Activated T-cell treated with anti-CD3 and anti-CD28 coated beads, Interleukin-2, amount 50 U/mL, for 72 hours (primary cell): ENCODE results near the gene SLC35B3. TPM values are rescaled to one million over a fixed set of nuclear protein-coding genes. Genes with fewer than 3 reads are reported as not detected.
"Not testable (repeated sequence)": the region's sequence is repeated elsewhere in the genome, so short reads cannot be mapped to it uniquely, and the experiment has no call there.

ENCODE experiments used
- ATAC-seq, 2 donors: fragments of 150-1000 bp; cut with Tn5 transposase; replicated peaks in 1 of 2; 2 replicates each; pipeline ENCODE4 v1.10.0; 2021; ENCODE audit warnings: moderate library complexity in 2 of 2, mild to moderate bottlenecking in 1 of 2
- DNase-seq, 2 donors: peaks; one replicate each; pipeline ENCODE4 v3.0.0; 2021 to 2022; ENCODE audit warnings: mixed read lengths in 1 of 2
- H3K27ac Mint-ChIP-seq: one replicate; pipeline ENCODE4 v1.8.0; 2022; ENCODE audit warnings: mild to moderate bottlenecking, moderate library complexity, mixed read lengths
- H3K27me3 Mint-ChIP-seq: one replicate; pipeline ENCODE4 v1.8.0; 2022; ENCODE audit warnings: low read depth, mixed read lengths
- H3K36me3 Mint-ChIP-seq, 2 donors: one replicate each; pipeline ENCODE4 v1.8.0; 2022; ENCODE audit warnings: mixed read lengths in 2 of 2, mild to moderate bottlenecking in 1 of 2; ENCODE audit not compliant: insufficient read depth in 2 of 2
- H3K4me1 Mint-ChIP-seq: one replicate; pipeline ENCODE4 v1.8.0; 2022; ENCODE audit warnings: low read depth, mixed read lengths
- H3K4me3 Mint-ChIP-seq, 2 donors: one replicate each; pipeline ENCODE4 v1.8.0; 2022; ENCODE audit warnings: mild to moderate bottlenecking in 2 of 2, mixed read lengths in 2 of 2, moderate library complexity in 2 of 2
- H3K9me3 Mint-ChIP-seq, 2 donors: one replicate each; pipeline ENCODE4 v1.8.0; 2022; ENCODE audit warnings: mixed read lengths in 2 of 2
- total RNA-seq, 2 donors: library from RNA; stranded (reverse); gene quantifications; one replicate each; pipeline ENCODE4 v1.2.3, GENCODE V29; 2022

Gene SLC35B3
- total RNA-seq, 2 donors from 2014 or later: 10.7 to 17.3 TPM

GRCh38 chr6:8437813-8438212 is 2.5 kb upstream of the SLC35B3 start:
- ATAC-seq (no peak), DNase-seq (no peak)
- Mint-ChIP-seq H3K27ac (no peak overlapping the region), H3K4me1 (peaks cover 27% of the 10 kb centered on the region), H3K36me3 (peaks cover 0 to 3% of the 10 kb centered on the region in 2 donors), H3K27me3 (no peaks in the 10 kb centered on the region), H3K4me3 (no peak overlapping the region), H3K9me3 (no peaks in the 10 kb centered on the region)

- H3K27ac Mint-ChIP-seq: no peak overlapping the region
- H3K4me3 Mint-ChIP-seq: no peak overlapping the region
- no peak for ATAC-seq
- DNase-seq: no peak
- peaks cover 30% of the 10 kb centered on the region for H3K4me1 Mint-ChIP-seq
- H3K36me3 Mint-ChIP-seq: peaks cover 0 to 4% of the 10 kb centered on the region in 2 donors
- no peaks in the 10 kb centered on the region for H3K9me3 Mint-ChIP-seq
- H3K27me3 Mint-ChIP-seq: no peaks in the 10 kb centered on the region
Observed at GRCh38 chr6:8436966-8437365, 1.6 kb upstream of the SLC35B3 start.

- no peaks in the 10 kb centered on the region for H3K9me3 Mint-ChIP-seq
- DNase-seq (no peak), ATAC-seq (no peak)
- H3K27ac Mint-ChIP-seq: peak overlapping the region; percentile 96
- H3K4me1 Mint-ChIP-seq: peaks cover 30% of the 10 kb centered on the region
- peak overlapping the region; percentile 93 to 97 for H3K4me3 Mint-ChIP-seq
- no peaks in the 10 kb centered on the region for H3K27me3 Mint-ChIP-seq
- H3K36me3 Mint-ChIP-seq: peaks cover 0 to 4% of the 10 kb centered on the region in 2 donors
Observed at GRCh38 chr6:8435845-8436168, 462 bp upstream of the SLC35B3 start.

GRCh38 chr6:8434727-8435092 is 635 bp downstream of the SLC35B3 start:
- Mint-ChIP-seq H3K27ac (peak overlapping the region; percentile 96), H3K9me3 (no peaks in the 10 kb centered on the region), H3K4me1 (peaks cover 30% of the 10 kb centered on the region), H3K27me3 (no peaks in the 10 kb centered on the region), H3K4me3 (peak overlapping the region; percentile 93 to 97), H3K36me3 (peaks cover 0 to 4% of the 10 kb centered on the region in 2 donors)
- DNase-seq (no peak), ATAC-seq (peak in 1 of 2 donors; percentile 1)

GRCh38 chr6:8432614-8433013 is 2.7 kb downstream of the SLC35B3 start:
- peaks cover 30% of the 10 kb centered on the region for H3K4me1 Mint-ChIP-seq
- H3K9me3 Mint-ChIP-seq: no peaks in the 10 kb centered on the region
- peaks cover 1 to 4% of the 10 kb centered on the region in 2 donors for H3K36me3 Mint-ChIP-seq
- H3K27me3 Mint-ChIP-seq: no peaks in the 10 kb centered on the region
- DNase-seq (no peak), ATAC-seq (no peak)
- peak overlapping the region; percentile 30 for H3K27ac Mint-ChIP-seq
- peak overlapping the region in 1 of 2 donors; percentile 38 for H3K4me3 Mint-ChIP-seq

- H3K9me3 Mint-ChIP-seq: no peaks in the 10 kb centered on the region
- H3K4me1 Mint-ChIP-seq: peaks cover 19% of the 10 kb centered on the region
- H3K27ac Mint-ChIP-seq: no peak overlapping the region
- no peak for DNase-seq
- peaks cover 8 to 15% of the 10 kb centered on the region in 2 donors for H3K36me3 Mint-ChIP-seq
- H3K4me3 Mint-ChIP-seq: no peak overlapping the region
- H3K27me3 Mint-ChIP-seq: no peaks in the 10 kb centered on the region
- no peak for ATAC-seq
Observed at GRCh38 chr6:8429821-8430220, 5.5 kb downstream of the SLC35B3 start.

GRCh38 chr6:8426544-8426943 is 8.8 kb downstream of the SLC35B3 start:
- not testable (repeated sequence) for H3K4me3 Mint-ChIP-seq, H3K27me3 Mint-ChIP-seq, H3K4me1 Mint-ChIP-seq, ATAC-seq, H3K27ac Mint-ChIP-seq, DNase-seq, H3K9me3 Mint-ChIP-seq
- peaks cover 7 to 20% of the 10 kb centered on the region in 2 donors for H3K36me3 Mint-ChIP-seq

GRCh38 chr6:8420031-8420588 is 15.2 kb downstream of the SLC35B3 start:
- peaks cover 4% of the 10 kb centered on the region for H3K4me1 Mint-ChIP-seq
- no peaks in the 10 kb centered on the region for H3K27me3 Mint-ChIP-seq
- H3K36me3 Mint-ChIP-seq: peaks cover 1 to 11% of the 10 kb centered on the region in 2 donors
- no peak overlapping the region for H3K27ac Mint-ChIP-seq
- DNase-seq: no peak
- no peaks in the 10 kb centered on the region for H3K9me3 Mint-ChIP-seq
- ATAC-seq: no peak
- H3K4me3 Mint-ChIP-seq: no peak overlapping the region

GRCh38 chr6:8415913-8416312 is 19.4 kb downstream of the SLC35B3 start:
- no peak overlapping the region for H3K27ac Mint-ChIP-seq
- peaks cover 4% of the 10 kb centered on the region for H3K4me1 Mint-ChIP-seq
- no peaks in the 10 kb centered on the region for H3K9me3 Mint-ChIP-seq
- no peak overlapping the region for H3K4me3 Mint-ChIP-seq
- DNase-seq (no peak), ATAC-seq (no peak)
- peaks cover 1 to 11% of the 10 kb centered on the region in 2 donors for H3K36me3 Mint-ChIP-seq
- H3K27me3 Mint-ChIP-seq: no peaks in the 10 kb centered on the region

- H3K27ac Mint-ChIP-seq: no peak overlapping the region
- H3K9me3 Mint-ChIP-seq: no peaks in the 10 kb centered on the region
- ATAC-seq (no peak), DNase-seq (no peak)
- no peak overlapping the region for H3K4me3 Mint-ChIP-seq
- H3K36me3 Mint-ChIP-seq: peaks cover 1 to 9% of the 10 kb centered on the region in 2 donors
- H3K4me1 Mint-ChIP-seq: no peaks in the 10 kb centered on the region
- no peaks in the 10 kb centered on the region for H3K27me3 Mint-ChIP-seq
Observed at GRCh38 chr6:8415280-8415679, 20.1 kb downstream of the SLC35B3 start.

GRCh38 chr6:8414844-8415243 is 20.5 kb downstream of the SLC35B3 start:
- DNase-seq (no peak), ATAC-seq (no peak)
- no peak overlapping the region for H3K4me3 Mint-ChIP-seq
- H3K27ac Mint-ChIP-seq: no peak overlapping the region
- no peaks in the 10 kb centered on the region for H3K9me3 Mint-ChIP-seq
- H3K27me3 Mint-ChIP-seq: no peaks in the 10 kb centered on the region
- H3K36me3 Mint-ChIP-seq: peaks cover 1 to 10% of the 10 kb centered on the region in 2 donors
- no peaks in the 10 kb centered on the region for H3K4me1 Mint-ChIP-seq

GRCh38 chr6:8405946-8406345 is 29.4 kb downstream of the SLC35B3 start:
- peak in 1 of 2 donors; percentile 26 for ATAC-seq
- not testable (repeated sequence) for H3K9me3 Mint-ChIP-seq, H3K4me3 Mint-ChIP-seq, H3K27ac Mint-ChIP-seq, H3K36me3 Mint-ChIP-seq, H3K4me1 Mint-ChIP-seq, H3K27me3 Mint-ChIP-seq
- DNase-seq: peak; percentile 10 to 17

- DNase-seq: no peak
- Mint-ChIP-seq H3K9me3 (no peaks in the 10 kb centered on the region), H3K4me1 (peaks cover 8% of the 10 kb centered on the region), H3K36me3 (peaks cover 0 to 3% of the 10 kb centered on the region in 2 donors), H3K27ac (no peak overlapping the region), H3K27me3 (no peaks in the 10 kb centered on the region), H3K4me3 (no peak overlapping the region)
- no peak for ATAC-seq
Observed at GRCh38 chr6:8402546-8402945, 32.8 kb downstream of the SLC35B3 start.

GRCh38 chr6:8400663-8401062 is 34.7 kb downstream of the SLC35B3 start:
- ATAC-seq (no peak), DNase-seq (no peak)
- Mint-ChIP-seq H3K27ac (no peak overlapping the region), H3K4me3 (no peak overlapping the region), H3K36me3 (peaks cover 0 to 1% of the 10 kb centered on the region in 2 donors), H3K9me3 (no peaks in the 10 kb centered on the region), H3K4me1 (peaks cover 4% of the 10 kb centered on the region), H3K27me3 (no peaks in the 10 kb centered on the region)
